GM21381 (cell line): Measurements from ENCODE around the gene KBTBD3.
A peak's percentile ranks its signal among the peaks of the same experiment; 100 is the strongest.

Experiments used
- ATAC-seq: cut with Tn5 transposase; IDR thresholded peaks from one replicate; pipeline ENCODE4 v1.9.1; 2021; ENCODE audit warnings: mild to moderate bottlenecking, moderate library complexity; ENCODE audit not compliant: unreplicated experiment

Gene KBTBD3, protein sequence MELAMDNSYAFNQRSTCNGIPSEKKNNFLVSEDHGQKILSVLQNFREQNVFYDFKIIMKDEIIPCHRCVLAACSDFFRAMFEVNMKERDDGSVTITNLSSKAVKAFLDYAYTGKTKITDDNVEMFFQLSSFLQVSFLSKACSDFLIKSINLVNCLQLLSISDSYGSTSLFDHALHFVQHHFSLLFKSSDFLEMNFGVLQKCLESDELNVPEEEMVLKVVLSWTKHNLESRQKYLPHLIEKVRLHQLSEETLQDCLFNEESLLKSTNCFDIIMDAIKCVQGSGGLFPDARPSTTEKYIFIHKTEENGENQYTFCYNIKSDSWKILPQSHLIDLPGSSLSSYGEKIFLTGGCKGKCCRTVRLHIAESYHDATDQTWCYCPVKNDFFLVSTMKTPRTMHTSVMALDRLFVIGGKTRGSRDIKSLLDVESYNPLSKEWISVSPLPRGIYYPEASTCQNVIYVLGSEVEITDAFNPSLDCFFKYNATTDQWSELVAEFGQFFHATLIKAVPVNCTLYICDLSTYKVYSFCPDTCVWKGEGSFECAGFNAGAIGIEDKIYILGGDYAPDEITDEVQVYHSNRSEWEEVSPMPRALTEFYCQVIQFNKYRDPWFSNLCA

DNA sequence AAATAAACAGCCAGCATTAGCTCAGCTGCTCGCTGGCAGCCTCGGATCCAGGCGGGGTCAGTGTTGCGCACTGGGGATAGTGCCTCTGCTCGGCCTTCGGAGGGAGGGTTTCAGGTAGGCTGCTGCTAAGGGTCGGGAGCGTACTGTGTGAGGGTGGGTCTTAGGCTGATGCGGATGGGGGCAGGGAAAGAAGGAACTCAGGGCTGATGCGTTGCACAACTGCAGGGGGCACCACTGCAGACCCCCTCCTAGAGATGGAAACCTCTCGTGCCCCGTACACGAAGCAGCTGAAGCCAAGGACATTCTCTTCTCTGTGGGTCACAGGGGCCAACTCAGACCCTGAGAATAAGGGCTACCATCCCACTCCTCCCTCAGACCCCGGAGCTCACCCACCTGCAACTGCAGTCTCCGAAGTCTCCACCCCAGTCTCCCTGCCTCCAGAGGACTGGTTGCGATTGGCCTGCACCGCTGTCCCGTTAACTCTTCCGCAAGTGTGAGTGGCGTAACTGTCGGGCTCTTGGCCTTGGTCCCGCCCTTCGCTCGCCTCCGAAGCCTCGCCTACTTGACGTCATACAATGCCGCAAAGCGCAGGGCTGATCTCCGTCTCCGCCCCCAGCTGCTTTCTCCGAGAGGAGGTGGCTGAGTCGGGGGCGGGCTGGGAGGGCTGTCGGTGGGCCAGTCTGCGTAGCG lies at the start of gene KBTBD3:
TSS of gene KBTBD3 (minus strand) at position 429 of the 690 bp plus-strand sequence. CDS start 18,250 bp downstream, outside the sequence.
- peak; percentile 92 for ATAC-seq

DNA sequence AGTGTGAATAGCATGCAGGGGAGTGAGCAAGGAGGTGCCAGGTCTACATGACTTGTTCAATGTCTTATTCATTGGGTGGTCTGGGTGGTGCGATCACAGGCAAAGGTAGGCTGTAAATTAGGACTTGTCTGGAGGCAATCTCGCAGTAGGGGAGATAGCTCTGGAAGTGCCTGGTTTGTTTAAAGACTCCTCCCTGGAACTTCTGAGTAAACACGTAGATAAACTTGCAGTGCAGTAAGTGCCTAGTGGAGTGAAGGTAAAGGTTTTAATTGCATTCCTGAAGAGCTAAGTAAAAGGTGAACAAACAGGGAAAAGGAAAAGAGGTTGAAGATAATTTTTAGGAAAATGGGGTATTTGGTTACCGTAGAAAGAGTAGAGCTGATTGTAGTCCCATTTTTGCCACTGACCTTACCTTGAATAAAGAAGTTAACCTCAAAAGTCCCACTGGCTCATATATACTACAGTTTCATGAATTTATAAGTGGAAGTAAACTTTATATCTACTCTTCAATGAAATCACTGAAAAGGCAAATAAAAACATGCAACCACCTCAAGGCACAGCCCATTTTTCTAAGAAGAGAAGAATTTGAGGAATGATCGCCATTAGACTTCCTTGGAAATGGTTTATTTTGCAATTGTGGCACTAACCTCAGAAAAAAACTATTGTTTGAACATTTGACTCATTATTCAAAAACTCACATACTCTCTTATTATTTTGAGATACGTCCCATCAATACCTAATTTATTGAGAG lies 44.6 kb upstream of the KBTBD3 start:
- no peak for ATAC-seq

DNA sequence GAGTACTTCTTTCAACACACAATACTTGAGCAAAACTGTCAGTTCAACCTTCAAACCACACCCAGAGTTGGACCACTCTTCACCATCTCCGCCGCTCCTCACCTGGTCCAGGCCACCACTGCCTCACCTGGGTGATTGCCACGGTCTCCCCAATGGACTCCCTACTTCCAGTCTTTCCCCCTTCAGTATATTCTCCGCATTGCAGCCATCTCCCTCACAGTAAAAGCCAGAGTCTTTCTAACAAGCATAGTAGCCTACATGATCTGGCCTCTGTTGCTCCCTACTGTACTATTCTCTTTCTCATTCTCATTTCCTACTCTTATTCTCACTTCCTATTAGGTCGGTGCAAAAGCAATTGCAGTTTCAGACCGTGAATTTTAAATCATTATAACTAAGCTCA lies 28.8 kb upstream of the KBTBD3 start:
- ATAC-seq, result no peak

DNA sequence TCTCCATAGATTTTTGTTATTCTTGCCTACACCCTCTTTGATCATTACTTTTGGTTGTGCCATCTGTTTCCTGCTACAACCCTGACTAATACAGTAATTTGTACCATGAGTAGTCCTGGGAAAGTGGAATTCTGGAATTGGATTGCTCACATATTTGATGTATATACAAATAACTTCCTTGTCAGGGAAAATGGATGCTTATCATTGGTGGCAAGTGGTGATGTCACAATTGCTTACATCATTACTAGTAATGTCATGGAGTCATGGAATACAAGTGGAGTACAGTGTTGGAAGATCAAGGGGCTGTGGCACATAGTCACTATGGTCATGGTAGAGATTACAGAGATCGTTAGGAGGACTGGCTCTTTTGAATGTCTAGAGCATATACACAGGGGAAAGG lies 24.7 kb upstream of the KBTBD3 start:
- ATAC-seq, result no peak

DNA sequence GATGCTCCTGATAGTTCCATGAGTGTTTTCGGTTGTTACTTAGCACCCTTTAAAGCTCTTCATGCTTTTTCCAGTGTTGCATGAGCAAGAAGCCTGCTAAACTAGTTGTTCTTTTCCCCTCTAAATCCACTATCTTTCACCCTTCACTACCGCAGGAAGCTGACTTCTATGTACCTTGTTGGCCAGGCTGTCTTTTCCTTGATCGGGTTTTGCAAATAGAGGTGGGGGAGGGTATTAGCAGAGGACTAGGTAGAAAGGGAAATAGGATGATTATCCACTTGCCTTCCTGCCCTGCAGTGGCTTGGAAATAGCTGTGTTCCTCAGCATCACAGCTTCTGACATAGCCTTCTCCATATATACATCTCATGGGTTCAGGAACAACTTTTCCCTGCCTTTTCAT lies 24.2 kb upstream of the KBTBD3 start:
- no peak for ATAC-seq

DNA sequence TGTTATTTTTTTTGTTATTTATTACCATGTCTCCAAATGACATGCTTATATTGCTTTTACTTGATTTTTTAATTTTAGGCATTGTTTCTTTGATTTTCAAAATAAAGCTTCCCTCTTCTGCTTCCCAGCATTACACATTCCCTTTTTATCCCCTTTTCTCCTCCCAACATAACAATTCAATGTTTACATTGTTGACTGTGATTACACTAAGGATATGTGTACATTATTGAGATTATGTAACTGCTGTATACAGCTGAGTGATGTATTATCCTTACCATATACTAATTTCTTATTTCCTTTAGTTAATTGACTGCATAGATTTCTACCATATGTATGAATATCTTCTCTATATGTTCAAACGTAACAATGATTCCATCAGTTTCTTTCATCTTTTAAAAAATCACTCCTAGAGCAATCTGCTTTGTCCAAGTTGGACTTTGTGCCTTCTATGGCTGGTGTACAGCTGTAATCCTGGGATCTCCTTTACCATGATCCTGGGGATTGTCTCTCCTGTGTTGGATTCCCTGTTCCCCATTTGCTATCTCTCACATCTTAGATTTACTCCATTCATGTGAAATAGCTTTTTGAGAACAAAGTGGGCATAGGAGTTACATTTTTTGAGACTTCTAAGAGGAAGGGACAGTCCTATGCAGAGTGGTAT lies 21.9 kb upstream of the KBTBD3 start:
- no peak for ATAC-seq

DNA sequence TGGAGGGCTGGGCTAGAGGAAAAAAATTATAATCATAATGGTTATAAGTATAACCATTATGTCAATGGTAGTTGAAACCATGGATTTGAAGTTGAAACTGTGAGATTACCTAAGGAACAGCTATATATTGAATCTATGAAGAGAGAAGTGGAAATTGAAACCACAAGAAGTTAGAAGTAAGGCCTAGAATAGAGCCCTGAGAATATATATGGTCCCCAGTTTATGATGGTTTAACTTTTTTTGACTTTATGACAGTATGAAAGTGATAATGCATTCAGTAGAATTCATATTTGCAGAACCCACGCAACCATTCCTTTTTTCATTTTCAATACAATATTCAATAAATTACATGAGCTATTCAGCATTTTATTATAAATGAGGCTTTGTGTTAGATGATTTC lies 15.3 kb upstream of the KBTBD3 start:
- ATAC-seq, result no peak

DNA sequence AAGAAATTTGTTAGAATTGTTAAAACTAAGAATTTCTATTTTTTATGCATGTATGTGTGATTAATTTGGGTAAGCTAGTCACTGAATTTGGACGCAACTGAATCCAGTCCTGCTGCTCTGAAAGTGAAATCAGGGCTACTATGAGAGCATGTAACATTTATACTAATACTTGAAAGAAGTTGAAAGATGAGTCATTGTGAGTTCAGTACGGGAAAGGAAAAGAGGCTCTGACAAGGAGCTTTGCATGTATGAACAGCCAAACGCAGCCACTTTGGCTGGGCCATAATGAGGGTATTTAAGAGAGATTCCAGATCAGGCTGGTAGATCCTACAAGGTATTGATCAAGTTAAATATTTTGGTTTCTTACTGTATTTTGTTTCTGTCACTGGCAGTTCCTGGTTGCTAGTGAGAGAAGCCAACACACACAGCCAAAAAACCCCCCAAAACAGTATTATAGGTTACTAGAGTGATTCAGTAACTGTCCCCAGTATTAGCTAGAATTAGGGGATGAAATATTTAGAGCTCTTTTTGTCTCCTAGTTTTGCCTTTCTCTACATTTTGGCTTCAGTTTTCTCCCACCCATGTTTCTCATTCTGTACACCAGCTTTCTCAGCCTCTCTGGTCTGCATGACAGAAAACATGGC lies 14.5 kb upstream of the KBTBD3 start:
- ATAC-seq, result peak; percentile 98

DNA sequence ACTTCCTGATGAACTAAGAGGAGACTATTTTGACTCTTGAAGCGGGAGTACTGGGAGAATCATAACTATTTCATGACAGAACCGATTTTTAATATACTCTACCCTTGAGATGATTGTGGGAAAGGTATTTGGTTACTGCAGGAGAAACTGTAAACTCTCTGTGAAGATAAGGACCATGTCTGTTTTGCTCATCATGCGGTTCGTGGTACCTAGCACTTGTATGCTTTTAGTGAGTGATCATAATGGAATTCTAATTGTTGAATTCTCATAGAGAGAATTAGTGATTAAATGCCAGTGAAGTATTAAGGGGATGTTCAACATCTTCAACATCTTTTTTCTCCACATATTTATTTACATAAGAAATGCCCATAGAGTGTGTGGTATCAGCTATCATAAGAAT lies 11.7 kb upstream of the KBTBD3 start:
- ATAC-seq, result no peak

DNA sequence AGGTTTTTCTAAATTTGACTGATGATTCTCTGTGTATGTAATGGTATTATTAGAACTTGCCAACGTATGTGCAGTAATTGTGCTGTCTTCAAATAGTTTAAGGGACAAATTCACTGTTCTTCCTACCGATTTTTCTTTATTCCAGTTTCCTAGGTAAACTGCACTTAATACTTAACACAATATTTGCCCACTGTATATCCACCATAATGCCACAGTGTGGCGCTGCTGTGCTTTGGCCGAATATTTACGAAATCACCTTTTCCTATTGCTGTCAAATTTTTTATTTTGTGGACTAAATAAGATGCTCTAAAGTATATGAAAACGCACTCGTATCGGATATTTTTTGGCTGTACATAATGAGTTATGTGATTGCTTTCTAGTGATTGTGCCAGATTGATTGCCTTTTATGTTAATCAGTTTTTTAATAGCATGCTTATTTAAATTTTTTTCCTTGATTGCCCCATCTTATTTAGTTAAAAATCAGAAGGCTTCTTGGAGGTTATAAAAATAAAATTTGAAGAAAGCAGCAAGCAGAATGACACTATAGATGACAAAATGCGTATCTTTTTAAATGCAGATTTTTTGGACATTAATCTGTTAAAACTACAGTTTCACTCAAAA lies 10.8 kb upstream of the KBTBD3 start:
- no peak for ATAC-seq

DNA sequence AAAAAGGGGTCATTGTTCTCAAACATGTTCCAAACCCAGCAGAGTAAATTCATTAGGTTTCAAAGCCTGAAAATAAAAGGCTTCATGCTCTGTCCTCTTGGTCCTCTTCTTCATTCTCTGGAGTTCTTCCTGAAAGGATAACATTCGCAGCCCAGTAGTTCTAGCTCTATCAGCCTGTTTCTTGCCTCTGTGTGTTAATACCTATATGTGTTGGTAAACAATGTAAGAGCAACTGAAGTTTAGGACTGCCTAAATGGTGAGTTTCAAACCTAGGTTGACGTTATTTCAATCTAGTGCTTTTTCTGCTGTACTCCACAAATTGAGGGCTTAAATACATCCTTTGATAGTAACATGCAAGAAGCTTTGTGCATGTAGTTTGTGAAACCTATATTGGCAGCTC lies 9.7 kb upstream of the KBTBD3 start:
- no peak for ATAC-seq

DNA sequence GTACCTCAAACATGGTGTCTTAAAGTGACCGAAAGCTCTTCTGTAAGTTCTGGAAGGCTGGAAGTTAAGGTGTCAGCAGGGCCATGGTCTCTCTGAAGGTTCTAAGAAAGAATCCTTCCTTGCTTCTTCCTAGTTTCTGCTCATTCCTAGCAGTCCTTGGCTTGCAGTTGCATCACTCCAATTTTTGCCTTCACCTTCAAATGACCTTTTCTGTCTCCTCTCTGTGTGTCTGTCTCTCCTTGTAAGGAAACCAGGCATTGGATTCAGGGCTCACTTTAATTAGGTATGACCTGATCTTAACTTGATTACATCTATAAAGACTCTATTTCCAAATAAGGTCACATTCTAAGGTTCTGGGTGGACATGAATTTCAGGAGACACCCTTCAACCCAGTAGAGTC lies 9.0 kb upstream of the KBTBD3 start:
- no peak for ATAC-seq

DNA sequence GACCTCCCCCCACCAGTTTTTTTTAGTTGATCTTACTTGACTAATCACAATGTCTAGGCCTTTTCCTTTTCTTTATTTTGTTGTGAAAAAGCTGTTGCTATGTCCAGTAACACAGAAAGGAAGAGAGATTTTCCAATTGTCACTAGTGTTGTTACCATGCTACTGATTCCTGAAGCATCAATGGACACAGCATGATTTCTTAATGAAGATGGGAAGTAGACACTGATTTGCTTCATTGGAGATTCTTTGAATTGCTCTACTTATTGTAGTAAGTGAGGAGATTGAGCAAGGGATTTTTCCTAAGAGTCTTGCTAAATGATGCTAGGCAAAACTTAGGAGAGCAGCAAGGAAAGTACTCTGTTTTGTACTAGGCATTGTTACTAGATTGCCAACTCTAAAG lies 4.9 kb upstream of the KBTBD3 start:
- no peak for ATAC-seq

DNA sequence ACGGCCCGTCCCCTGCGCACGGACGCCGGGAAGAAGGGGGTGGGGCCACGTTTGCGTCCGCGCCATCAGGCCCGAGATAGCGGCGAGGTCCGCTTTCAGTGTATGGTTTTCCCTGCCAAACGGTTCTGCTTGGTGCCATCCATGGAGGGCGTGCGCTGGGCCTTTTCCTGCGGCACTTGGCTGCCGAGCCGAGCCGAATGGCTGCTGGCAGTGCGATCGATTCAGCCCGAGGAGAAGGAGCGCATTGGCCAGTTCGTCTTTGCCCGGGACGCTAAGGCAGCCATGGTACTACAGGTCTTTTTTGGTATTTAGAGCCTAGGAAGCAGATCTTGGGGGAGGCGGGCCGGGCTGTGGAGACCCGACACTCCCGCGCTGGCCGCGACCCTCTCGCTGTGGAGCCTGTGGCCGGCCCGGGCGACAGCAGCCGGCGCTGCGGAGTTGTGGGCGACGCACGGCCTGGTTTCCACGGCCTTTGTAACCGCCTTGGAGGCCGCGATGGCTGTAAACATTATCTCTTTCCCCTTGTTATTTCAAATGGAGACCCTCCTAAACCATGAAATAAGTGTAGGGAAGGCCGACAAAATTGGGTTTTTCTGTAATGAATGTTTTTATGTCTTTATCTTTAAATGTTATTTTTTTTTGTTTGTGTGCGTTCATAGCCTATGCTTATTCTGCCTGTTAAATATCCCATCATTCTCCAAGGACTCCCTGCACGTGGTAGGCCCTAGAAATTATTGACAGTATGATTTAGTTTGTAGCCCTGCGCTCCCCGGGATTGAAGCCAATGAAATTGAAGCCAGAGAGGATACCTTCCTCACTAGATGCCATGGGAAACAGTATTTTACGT lies 685 bp upstream of the KBTBD3 start, which contains the start of gene AASDHPPT:
TSS of gene AASDHPPT (plus strand) at position 54 of the 847 bp plus-strand sequence. CDS start at position 103, 49 bp downstream.
- peak; percentile 16 for ATAC-seq

DNA sequence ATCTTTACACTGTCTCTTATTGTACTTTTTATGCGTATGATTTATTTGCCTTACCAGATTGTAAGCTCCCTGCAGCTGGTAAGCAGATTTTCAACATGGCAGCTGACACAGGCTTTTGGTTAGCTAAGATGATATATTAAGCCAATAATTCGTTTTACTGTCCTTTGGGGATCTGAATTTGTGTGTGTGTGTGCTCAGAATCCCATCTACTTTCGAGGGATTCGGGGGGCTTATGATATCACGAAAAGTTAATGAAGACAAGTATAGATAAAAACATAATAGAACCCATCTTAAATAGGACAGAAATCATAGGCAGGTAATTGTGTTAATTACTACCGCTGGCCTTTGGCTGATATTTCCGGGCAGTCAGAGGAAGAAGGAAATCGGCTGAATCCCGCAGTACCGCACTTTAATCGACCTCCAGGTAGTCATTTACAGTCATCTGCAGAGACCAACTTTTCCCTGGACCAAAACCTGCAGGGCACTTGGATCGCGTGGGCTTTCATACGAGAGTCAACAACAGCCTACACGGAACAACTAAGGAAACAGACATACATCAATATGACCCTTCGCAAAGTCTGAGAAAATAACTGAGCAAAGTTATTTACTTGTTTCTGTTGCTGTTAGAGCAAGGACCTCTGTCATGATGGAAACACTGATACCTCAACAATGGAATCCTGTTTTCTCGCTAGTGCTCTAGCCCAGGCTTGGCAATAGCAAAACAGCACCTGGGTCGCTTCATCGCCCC lies 802 bp downstream of the KBTBD3 start:
- ATAC-seq, result no peak

DNA sequence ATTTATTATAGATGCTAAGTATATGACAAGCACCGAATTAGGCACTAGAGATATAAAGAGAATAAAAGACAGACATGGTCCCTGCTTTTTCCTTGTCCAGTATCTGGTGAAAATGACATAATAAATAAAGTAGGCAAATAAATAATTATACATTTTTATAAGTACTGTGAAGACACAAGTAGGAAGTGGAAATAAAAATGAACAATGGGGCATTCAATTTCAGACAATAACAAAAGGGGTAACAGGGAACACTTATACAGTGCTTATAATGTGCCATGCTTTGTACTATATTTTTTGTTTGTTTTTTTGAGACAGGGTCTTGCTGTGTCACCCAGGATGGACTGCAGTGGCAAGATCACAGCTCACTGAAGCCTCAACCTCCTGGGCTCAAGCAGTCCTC lies 4.3 kb downstream of the KBTBD3 start:
- ATAC-seq, result no peak

DNA sequence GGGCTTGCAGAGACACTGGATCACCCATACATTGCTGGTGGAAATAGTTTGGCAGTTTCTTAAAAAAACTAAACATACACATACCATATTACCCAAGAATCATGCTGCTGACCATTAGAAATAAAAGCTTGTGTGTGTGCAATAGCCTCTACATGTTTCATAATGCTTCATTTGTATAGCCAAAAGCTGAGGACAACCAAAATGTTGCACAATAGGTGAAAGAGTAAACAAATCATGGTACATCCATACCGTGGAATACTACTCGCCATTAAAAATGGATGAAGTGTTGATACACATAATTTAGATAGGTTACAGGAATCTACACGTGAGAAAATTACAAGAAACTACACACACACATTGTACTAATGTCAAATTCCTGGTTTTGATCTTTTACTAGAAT lies 6.5 kb downstream of the KBTBD3 start:
- ATAC-seq, result no peak

DNA sequence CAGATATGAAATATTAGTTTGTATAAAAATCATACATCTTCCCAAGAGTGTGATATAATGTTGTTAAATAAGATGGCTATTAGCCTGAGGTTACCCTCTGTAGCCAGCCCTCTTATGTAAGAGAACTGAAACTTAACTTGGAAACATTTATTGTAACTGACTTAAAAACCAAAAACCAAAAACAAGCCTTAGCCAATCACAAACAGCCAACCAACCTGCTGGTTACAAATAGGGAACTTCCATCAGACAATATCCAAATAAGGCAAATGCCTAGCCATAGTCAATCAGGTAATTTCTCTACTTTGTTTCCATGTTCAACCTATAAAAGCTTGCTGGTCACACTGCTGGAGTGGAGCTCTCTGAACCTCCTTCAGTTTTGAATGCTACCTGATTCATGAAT lies 14.1 kb downstream of the KBTBD3 start:
- ATAC-seq, result peak; percentile 43
